Left lung (tissue), 10 donors: ENCODE measurements around the gene ACOX2. TPM values are rescaled to one million over a fixed set of nuclear protein-coding genes. Genes with fewer than 3 reads are reported as not detected.

Experiments used
- ATAC-seq: fragments of 200-7000 bp; cut with Tn5 transposase; one replicate; pipeline ENCODE4 v1.9.1; 2020; ENCODE audit warnings: moderate library complexity
- DNase-seq, 4 donors: peaks; one replicate each; pipeline ENCODE4 v3.0.0-alpha.2; 2013 to 2020
- H3K27ac ChIP-seq, 2 donors: fragments of 200-600 bp; sonication (generic) in 1 of 2; one replicate each; pipeline versions ENCODE4 v1.5.0 to v1.8.0; 2020 to 2021
- H3K27me3 ChIP-seq, 2 donors: fragments of 200-600 bp; sonication (generic) in 1 of 2; one replicate each; pipeline versions ENCODE4 v1.5.0 to v1.8.0; 2020 to 2021
- H3K36me3 ChIP-seq, 2 donors: fragments of 200-600 bp; sonication (generic) in 1 of 2; one replicate each; pipeline versions ENCODE4 v1.5.0 to v1.8.0; 2020 to 2021
- H3K4me1 ChIP-seq, 2 donors: fragments of 200-600 bp; one replicate each; pipeline ENCODE4 v1.8.0; 2021
- H3K4me3 ChIP-seq, 2 donors: fragments of 200-600 bp; sonication (generic) in 1 of 2; one replicate each; pipeline versions ENCODE4 v1.5.0 to v1.8.0; 2020 to 2021; ENCODE audit warnings: mild to moderate bottlenecking in 1 of 2
- H3K9me3 ChIP-seq, 2 donors: fragments of 200-600 bp; sonication (generic) in 1 of 2; one replicate each; pipeline versions ENCODE4 v1.5.0 to v1.8.0; 2020 to 2021
- CTCF ChIP-seq, 2 donors: fragments of 200-600 bp; sonication (generic) in 1 of 2; IDR thresholded peaks; one replicate each; pipeline versions ENCODE4 v1.5.0 to v1.8.0; 2021; ENCODE audit warnings: antibody characterized with exemption in 2 of 2
- intact Hi-C, 2 donors: fragments of 100-400 bp; cut with DNase I; formaldehyde crosslinking; loops; one replicate each; pipeline versions ENCODE4 v1.11.2 to v1.14.2; 2022
- polyA plus RNA-seq, 6 donors: library from polyadenylated mRNA; unstranded; fragments of 120-200 nt; gene quantifications; one replicate each; pipeline ENCODE4 v1.2.1, GENCODE V29; 2013; ENCODE audit not compliant: insufficient read length in 6 of 6
- total RNA-seq, 2 donors: library from RNA; stranded (reverse); fragmentation: NEBNext Ultra II Directional; extraction: Animal tissue kit (Norgen Biotek cat#: 25700); gene quantifications; one replicate each; pipeline ENCODE4 v1.2.1, GENCODE V29; 2021
- donor health status: DM: no; HTN: yes; CAD: no.
- donor health status: DM: no; HTN: no; CAD: no.

The ACOX2 gene
- total and polyA plus RNA-seq, 8 donors = 9.8 to 58.1 (median 42.8) TPM

DNA sequence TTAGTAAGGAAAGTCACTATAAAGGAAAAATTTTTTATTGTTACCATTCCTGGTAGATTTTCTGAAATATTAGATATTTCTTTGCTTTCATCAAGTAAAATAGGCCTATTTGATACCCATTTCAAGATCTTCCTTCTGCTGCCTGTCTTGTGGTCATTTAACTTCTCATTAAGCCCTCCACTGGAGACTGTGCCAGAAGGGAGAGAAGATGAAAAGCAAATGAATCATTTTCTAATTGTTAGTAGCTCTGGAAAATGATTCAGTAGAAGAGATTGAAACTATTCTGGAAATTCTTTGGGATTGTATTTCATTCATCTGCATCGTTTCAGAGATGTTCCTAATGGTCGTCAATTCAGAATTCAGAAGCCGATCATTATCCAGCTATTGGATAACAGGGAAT is 41.9 kb downstream of the ACOX2 start:
- Histone ChIP-seq H3K27me3 (no peaks in the 10 kb centered on the region), H3K4me3 (no peak overlapping the region), H3K9me3 (no peaks in the 10 kb centered on the region), H3K27ac (no peak overlapping the region), H3K4me1 (peaks cover 15 to 51% of the 10 kb centered on the region in 2 donors), H3K36me3 (peaks cover 0 to 6% of the 10 kb centered on the region in 2 donors)
- no peak for TF ChIP-seq CTCF (IDR thresholded peaks at IDR 0.05)
- no peak for DNase-seq
- intact Hi-C loops = no loop called here
- ATAC-seq = no peak

- no peak for TF ChIP-seq CTCF (IDR thresholded peaks at IDR 0.05)
- Histone ChIP-seq H3K9me3 (no peaks in the 10 kb centered on the region), H3K4me1 (peaks cover 15 to 51% of the 10 kb centered on the region in 2 donors), H3K27ac (no peak overlapping the region), H3K4me3 (no peak overlapping the region), H3K36me3 (no peaks in the 10 kb centered on the region), H3K27me3 (no peaks in the 10 kb centered on the region)
- DNase-seq (no peak), ATAC-seq (no peak)
- intact Hi-C loops = no loop called here
Measured at GRCh38 chr3:58494107-58494506, 42.9 kb downstream of the ACOX2 start.

GRCh38 chr3:58492494-58492905 is 44.5 kb downstream of the ACOX2 start:
- Histone ChIP-seq H3K27me3 (no peaks in the 10 kb centered on the region), H3K4me3 (peak overlapping the region; percentile 61 to 65), H3K27ac (peak overlapping the region; percentile 17 to 64), H3K36me3 (no peaks in the 10 kb centered on the region), H3K4me1 (peaks cover 15 to 47% of the 10 kb centered on the region in 2 donors), H3K9me3 (no peaks in the 10 kb centered on the region)
- intact Hi-C loops = no loop called here
- ATAC-seq = no peak
- no peak for DNase-seq
- no peak for TF ChIP-seq CTCF (IDR thresholded peaks at IDR 0.05)

GRCh38 chr3:58491506-58492402 is 45.2 kb downstream of the ACOX2 start, which contains the start of gene KCTD6:
Gene KCTD6, plus strand, starts transcription at chr3:58492096. Its CDS starts 6,660 bp downstream, at chr3:58498756.
- no peaks in the 10 kb centered on the region for H3K9me3 ChIP-seq
- DNase-seq (peak; percentile 94 to 99 (median 96)), ATAC-seq (peak; percentile 97)
- intact Hi-C loops = no loop called here
- peak within 1 kb of the TSS; percentile 49 to 68 for H3K27ac ChIP-seq
- no peaks in the 10 kb centered on the region for H3K27me3 ChIP-seq
- H3K36me3 ChIP-seq = no peaks in the 10 kb centered on the region
- TF ChIP-seq CTCF (IDR thresholded peaks at IDR 0.05) = peak; percentile 49 to 81
- peaks cover 9 to 42% of the 10 kb centered on the region in 2 donors for H3K4me1 ChIP-seq
- H3K4me3 ChIP-seq = peak within 1 kb of the TSS; percentile 61 to 65

GRCh38 chr3:58490860-58491501 is 46.0 kb downstream of the ACOX2 start:
- H3K27ac ChIP-seq = peak overlapping the region; percentile 49 to 68
- no peaks in the 10 kb centered on the region for H3K36me3 ChIP-seq
- ATAC-seq (no peak), DNase-seq (peak in 1 of 4 donors; percentile 81)
- H3K4me3 ChIP-seq = peak overlapping the region; percentile 14 to 65
- intact Hi-C loops = no loop called here
- no peaks in the 10 kb centered on the region for H3K9me3 ChIP-seq
- TF ChIP-seq CTCF (IDR thresholded peaks at IDR 0.05) = no peak
- H3K4me1 ChIP-seq = peaks cover 9 to 48% of the 10 kb centered on the region in 2 donors
- no peaks in the 10 kb centered on the region for H3K27me3 ChIP-seq
